Measurements from ENCODE around the gene TCF3. TPM values are rescaled to one million over a fixed set of nuclear protein-coding genes. Genes with fewer than 3 reads are reported as not detected.

TCF3 gene
- total and polyA plus RNA-seq, 2 experiments from 2014 or later = 76.7 to 125 TPM

DNA sequence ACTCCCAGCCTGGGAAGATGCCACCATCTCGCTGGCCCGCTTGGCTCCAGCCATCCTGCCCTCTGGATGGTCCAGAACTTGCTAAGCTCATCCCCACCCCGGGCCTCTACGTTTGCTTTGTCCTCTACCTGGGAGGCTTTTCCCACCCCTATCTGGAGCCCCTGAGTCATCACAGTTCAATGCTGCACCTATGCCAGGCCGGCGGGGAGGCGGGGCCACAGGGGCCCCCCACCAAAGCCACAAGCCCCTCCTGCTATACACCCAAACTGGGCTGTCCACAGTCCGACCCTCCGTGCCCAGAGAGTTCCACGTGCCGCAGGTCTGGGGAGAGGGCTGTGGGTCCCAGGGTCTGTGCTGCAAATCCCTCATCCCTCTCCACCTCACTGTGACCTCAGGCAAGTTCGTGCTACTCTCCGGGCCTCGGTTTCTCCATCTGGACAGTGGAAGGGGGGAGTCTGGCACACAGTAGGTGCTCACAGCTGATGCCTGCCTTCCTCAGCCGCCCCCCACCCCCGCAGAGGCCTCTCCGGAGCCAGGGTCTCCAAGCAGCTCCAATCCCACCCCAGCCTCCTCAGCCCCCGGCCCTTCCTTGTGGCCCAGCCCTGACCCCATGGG is 1.9 kb upstream of the TCF3 start:
- Histone ChIP-seq H2AFZ (no peak overlapping the region), H3K4me2 (no peak overlapping the region), H3K9me2 (replicated peaks; ENCODE audit: insufficient read depth) (no peaks in the 10 kb centered on the region), H3K4me3 (no peak overlapping the region), H3K79me2 (peaks cover 28% of the 10 kb centered on the region), H3K9me3 (ENCODE audit: low read depth) (no peaks in the 10 kb centered on the region), H3K36me3 (replicated peaks; ENCODE audit: insufficient read depth, low read depth) (no peaks in the 10 kb centered on the region), H3K27ac (no peak overlapping the region), H3K4me1 (ENCODE audit: insufficient read depth) (peaks cover 15% of the 10 kb centered on the region), H3K27me3 (no peaks in the 10 kb centered on the region), H4K20me1 (ENCODE audit: insufficient read depth, poor library complexity, severe bottlenecking) (peaks cover 19% of the 10 kb centered on the region)
- TF ChIP-seq EZH2phosphoT487 (IDR thresholded peaks at IDR 0.05; ENCODE audit: low read depth, severe bottlenecking, unreplicated experiment) (no peak), EZH2 (IDR thresholded peaks at IDR 0.05; ENCODE audit: borderline replicate concordance) (no peak)
- TF ChIP-seq, protein P1, sequence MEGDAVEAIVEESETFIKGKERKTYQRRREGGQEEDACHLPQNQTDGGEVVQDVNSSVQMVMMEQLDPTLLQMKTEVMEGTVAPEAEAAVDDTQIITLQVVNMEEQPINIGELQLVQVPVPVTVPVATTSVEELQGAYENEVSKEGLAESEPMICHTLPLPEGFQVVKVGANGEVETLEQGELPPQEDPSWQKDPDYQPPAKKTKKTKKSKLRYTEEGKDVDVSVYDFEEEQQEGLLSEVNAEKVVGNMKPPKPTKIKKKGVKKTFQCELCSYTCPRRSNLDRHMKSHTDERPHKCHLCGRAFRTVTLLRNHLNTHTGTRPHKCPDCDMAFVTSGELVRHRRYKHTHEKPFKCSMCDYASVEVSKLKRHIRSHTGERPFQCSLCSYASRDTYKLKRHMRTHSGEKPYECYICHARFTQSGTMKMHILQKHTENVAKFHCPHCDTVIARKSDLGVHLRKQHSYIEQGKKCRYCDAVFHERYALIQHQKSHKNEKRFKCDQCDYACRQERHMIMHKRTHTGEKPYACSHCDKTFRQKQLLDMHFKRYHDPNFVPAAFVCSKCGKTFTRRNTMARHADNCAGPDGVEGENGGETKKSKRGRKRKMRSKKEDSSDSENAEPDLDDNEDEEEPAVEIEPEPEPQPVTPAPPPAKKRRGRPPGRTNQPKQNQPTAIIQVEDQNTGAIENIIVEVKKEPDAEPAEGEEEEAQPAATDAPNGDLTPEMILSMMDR (IDR thresholded peaks at IDR 0.05; ENCODE audit: poor library complexity) = no peak
- no peak for DNase-seq (ENCODE audit: low spot score)
- 91% methylated on average over 18 of the region's 18 CpGs for WGBS (ENCODE audit: low lambda C conversion rate, missing lambda C conversion rate)

- 31% methylated on average over 18 of the region's 18 CpGs for WGBS (ENCODE audit: low lambda C conversion rate, missing lambda C conversion rate)
- Histone ChIP-seq H3K27me3 (no peaks in the 10 kb centered on the region), H3K4me2 (peak overlapping the region; percentile 81), H3K4me3 (peak overlapping the region; percentile 22), H3K36me3 (replicated peaks; ENCODE audit: insufficient read depth, low read depth) (no peaks in the 10 kb centered on the region), H3K79me2 (peaks cover 37% of the 10 kb centered on the region), H4K20me1 (ENCODE audit: insufficient read depth, poor library complexity, severe bottlenecking) (peaks cover 22% of the 10 kb centered on the region), H2AFZ (peak overlapping the region; percentile 93), H3K9me2 (replicated peaks; ENCODE audit: insufficient read depth) (no peaks in the 10 kb centered on the region), H3K27ac (peak overlapping the region; percentile 84), H3K4me1 (ENCODE audit: insufficient read depth) (peaks cover 15% of the 10 kb centered on the region), H3K9me3 (ENCODE audit: low read depth) (no peaks in the 10 kb centered on the region)
- TF ChIP-seq EZH2phosphoT487 (IDR thresholded peaks at IDR 0.05; ENCODE audit: low read depth, severe bottlenecking, unreplicated experiment) (no peak), EZH2 (IDR thresholded peaks at IDR 0.05; ENCODE audit: borderline replicate concordance) (no peak)
- TF ChIP-seq, protein P1 (IDR thresholded peaks at IDR 0.05; ENCODE audit: poor library complexity) = no peak
- no peak for DNase-seq (ENCODE audit: low spot score)
Measured at GRCh38 chr19:1653300-1653628, 849 bp upstream of the TCF3 start.

DNA sequence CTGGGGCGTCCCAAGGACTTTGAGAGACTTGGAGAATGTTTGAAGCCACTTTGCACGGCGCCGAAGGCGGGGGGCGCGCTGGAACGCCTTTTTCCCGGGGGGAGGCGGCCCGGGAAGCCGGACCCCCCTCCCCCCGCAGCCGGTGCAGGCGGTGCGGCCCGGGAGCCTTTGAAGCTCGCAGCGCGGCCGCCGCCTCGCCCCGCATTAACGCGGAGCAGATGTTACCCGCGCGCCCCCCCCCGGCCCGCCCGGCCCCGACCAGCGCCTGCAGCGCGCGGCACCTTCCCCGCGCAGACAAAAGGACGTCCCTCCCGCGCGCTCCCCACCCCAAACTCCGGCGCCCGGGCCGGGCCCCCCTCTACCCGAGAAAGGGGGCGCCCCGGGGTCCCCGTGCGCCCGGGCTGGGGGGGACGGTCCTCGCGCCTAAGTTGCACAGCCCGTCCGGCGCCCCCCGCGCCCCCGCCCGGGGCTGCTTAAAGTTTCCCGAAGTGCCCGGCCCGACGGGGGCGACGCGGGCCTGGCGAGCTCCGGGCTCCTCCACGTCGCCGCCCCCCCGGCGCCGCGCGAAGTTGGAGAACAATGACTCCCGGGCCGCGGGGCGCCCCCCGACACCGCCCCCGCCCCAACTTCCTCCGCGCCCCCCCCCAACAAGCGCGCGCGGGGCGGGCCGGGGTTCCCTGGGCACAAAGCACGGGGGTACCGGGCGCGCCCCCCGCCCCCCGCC is 685 bp downstream of the TCF3 start:
- Histone ChIP-seq H3K4me3 (peak overlapping the region; percentile 98), H2AFZ (peak overlapping the region; percentile 46), H3K27ac (peak overlapping the region; percentile 88), H3K36me3 (replicated peaks; ENCODE audit: insufficient read depth, low read depth) (no peaks in the 10 kb centered on the region), H3K4me2 (peak overlapping the region; percentile 96), H4K20me1 (ENCODE audit: insufficient read depth, poor library complexity, severe bottlenecking) (peaks cover 31% of the 10 kb centered on the region), H3K9me2 (replicated peaks; ENCODE audit: insufficient read depth) (no peaks in the 10 kb centered on the region), H3K4me1 (ENCODE audit: insufficient read depth) (peaks cover 15% of the 10 kb centered on the region), H3K9me3 (ENCODE audit: low read depth) (no peaks in the 10 kb centered on the region), H3K27me3 (no peaks in the 10 kb centered on the region), H3K79me2 (peaks cover 49% of the 10 kb centered on the region)
- WGBS (ENCODE audit: low lambda C conversion rate, missing lambda C conversion rate) = 5% methylated on average over 13 of the region's 101 CpGs
- DNase-seq (ENCODE audit: low spot score) = peak; percentile 75
- TF ChIP-seq EZH2phosphoT487 (IDR thresholded peaks at IDR 0.05; ENCODE audit: low read depth, severe bottlenecking, unreplicated experiment) (no peak), EZH2 (IDR thresholded peaks at IDR 0.05; ENCODE audit: borderline replicate concordance) (no peak)
- TF ChIP-seq, protein P1 (IDR thresholded peaks at IDR 0.05; ENCODE audit: poor library complexity) = no peak

Measured in hepatocyte (in vitro differentiated cells).